Spleen (tissue), 11 donors: Measurements from ENCODE around the gene HIP1. TPM values are rescaled to one million over a fixed set of nuclear protein-coding genes. Genes with fewer than 3 reads are reported as not detected.
"Not testable (repeated sequence)": the region's sequence is repeated elsewhere in the genome, so short reads cannot be mapped to it uniquely, and the experiment has no call there.

Source experiments
- DNase-seq: peaks from one replicate; pipeline ENCODE4 v3.0.0-alpha.2; 2020
- H3K27ac ChIP-seq, 8 donors: fragments of 200-600 bp; sonication (generic) in 7 of 8; 1 replicate in 4 of 8; 2 replicates in 4 of 8; pipeline versions ENCODE4 v1.5.0 to v1.8.0; 2016 to 2021; ENCODE audit warnings: inconsistent platforms in 4 of 8, mild to moderate bottlenecking in 4 of 8, moderate library complexity in 1 of 8
- H3K27me3 ChIP-seq, 7 donors: fragments of 200-600 bp; sonication (generic) in 6 of 7; replicated peaks in 1 of 7; 1 replicate in 4 of 7; 2 replicates in 3 of 7; pipeline versions ENCODE4 v1.5.0 to v1.8.0; 2016 to 2021; ENCODE audit warnings: inconsistent platforms in 3 of 7, mild to moderate bottlenecking in 1 of 7
- H3K36me3 ChIP-seq, 6 donors: fragments of 200-600 bp; sonication (generic) in 5 of 6; 1 replicate in 4 of 6; 2 replicates in 2 of 6; pipeline versions ENCODE4 v1.5.0 to v1.8.0; 2016 to 2021; ENCODE audit warnings: inconsistent platforms in 2 of 6
- H3K4me1 ChIP-seq, 6 donors: fragments of 200-600 bp; sonication (generic) in 5 of 6; 1 replicate in 3 of 6; 2 replicates in 3 of 6; pipeline versions ENCODE4 v1.5.0 to v1.8.0; 2016 to 2021; ENCODE audit warnings: inconsistent platforms in 3 of 6
- H3K4me3 ChIP-seq, 8 donors: fragments of 200-600 bp; sonication (generic) in 7 of 8; 1 replicate in 4 of 8; 2 replicates in 4 of 8; pipeline versions ENCODE4 v1.5.0 to v1.8.0; 2016 to 2021; ENCODE audit warnings: inconsistent platforms in 4 of 8, mild to moderate bottlenecking in 4 of 8, moderate library complexity in 2 of 8
- H3K9me3 ChIP-seq, 8 donors: fragments of 200-600 bp; sonication (generic) in 7 of 8; 1 replicate in 4 of 8; 2 replicates in 4 of 8; pipeline versions ENCODE4 v1.5.0 to v1.8.0; 2016 to 2021; ENCODE audit warnings: inconsistent platforms in 4 of 8
- CTCF ChIP-seq, 11 experiments: fragments of 200-600 bp in 7 of 11; fragments of 450-650 bp in 4 of 11; sonication (generic) in 4 of 11; IDR thresholded peaks in 8 of 11; conservative IDR thresholded peaks in 3 of 11; 1 replicate in 7 of 11; 2 replicates in 4 of 11; pipeline versions ENCODE4 v1.4.0 to v1.8.0; 2016 to 2021; ENCODE audit warnings: antibody characterized with exemption in 11 of 11, inconsistent platforms in 4 of 11, mild to moderate bottlenecking in 1 of 11
- POLR2A ChIP-seq, 3 donors: fragments of 450-650 bp; IDR thresholded peaks; one replicate each; pipeline ENCODE4 v1.5.1; 2017; ENCODE audit warnings: antibody characterized with exemption in 3 of 3, mild to moderate bottlenecking in 1 of 3
- POLR2AphosphoS5 ChIP-seq, 3 donors: sonication (generic); formaldehyde crosslinking; IDR thresholded peaks; one replicate each; pipeline ENCODE4 v1.5.1; 2017; ENCODE audit warnings: antibody characterized with exemption in 3 of 3
- WGBS, 5 donors: extraction: QIAGEN DNeasy Blood & Tissue Kit in 3 of 5; methylation state at CpG; one replicate each; pipeline versions ENCODE4 v1.1.5 to v1.1.7; 2013 to 2018; 5-methylcytosine and 5-hydroxymethylcytosine counted together
- intact Hi-C: fragments of 100-400 bp; cut with DNase I; formaldehyde crosslinking; loops from one replicate; pipeline ENCODE4 v1.15.0; 2023; ENCODE audit warnings: low total_unique reads
- polyA plus RNA-seq, 3 donors: library from polyadenylated mRNA; stranded (reverse); fragments of 200-250 nt; gene quantifications; one replicate each; pipeline ENCODE4 v1.2.1, GENCODE V29; 2013
- total RNA-seq, 7 donors: library from RNA; depleted of rRNA in 3 of 7; stranded (reverse); fragments of >200 nt in 3 of 7; fragmentation: NEBNext Ultra II Directional in 4 of 7; extraction: Animal tissue kit (Norgen Biotek cat#: 25700) in 4 of 7; gene quantifications; one replicate each; pipeline versions ENCODE4 v1.1.0 to v1.2.1, GENCODE V29; 2016 to 2021
- donor health status: healthy with polysubstance abuse.
- donor health status: DM: no; HTN: no; CAD: no; lungs with moderate emphysema.
- donor health status: DM: no; HTN: no; CAD: no.
- donor health status: Bipolar disorder and iron deficiency.
- donor health status: healthy.
- donor health status: DM: no; HTN: no; CAD: no.
- donor health status: DM: yes; HTN: yes; CAD: no.

HIP1 gene
- total and polyA plus RNA-seq, 10 donors = 3.4 to 52.6 (median 35.1) TPM

DNA sequence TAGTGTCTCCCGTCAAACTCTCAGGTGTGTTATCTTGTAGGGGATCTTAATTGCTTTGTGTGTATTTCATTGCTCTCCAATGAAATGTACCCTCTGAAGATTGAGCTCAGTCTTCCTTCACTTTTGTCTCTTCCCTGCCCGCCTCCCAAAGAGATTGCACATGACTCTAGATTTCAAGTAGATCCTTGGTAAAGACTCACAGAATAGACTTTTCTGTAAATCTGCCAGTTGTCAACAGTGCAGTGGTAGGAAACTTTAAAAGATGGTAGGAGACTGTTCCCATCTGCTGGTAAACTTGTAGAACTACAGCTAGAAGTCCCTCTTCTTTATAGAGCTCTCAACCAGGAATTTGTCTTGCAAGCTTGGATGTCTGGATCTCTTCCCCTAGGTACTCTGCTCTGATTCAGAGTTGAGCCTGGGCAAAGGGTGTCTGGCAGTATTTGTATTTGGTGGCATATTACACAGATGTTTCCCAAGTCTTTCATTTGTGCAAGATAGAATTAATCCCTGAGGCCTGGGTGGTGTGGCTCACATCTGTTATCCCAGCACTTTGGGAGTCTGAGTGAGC, 23.7 kb upstream of the HIP1 start:
- peaks cover 0 to 10% (median 5%) of the 10 kb centered on the region in 6 donors for H3K4me1 ChIP-seq
- no peak for DNase-seq
- H3K27me3 ChIP-seq = no peaks in the 10 kb centered on the region
- H3K9me3 ChIP-seq = no peaks in the 10 kb centered on the region
- TF ChIP-seq CTCF (IDR thresholded peaks at IDR 0.05 in 8 of 11, conservative IDR thresholded peaks at IDR 0.05 in 3 of 11) (peak; percentile 53 to 78 (median 72)), POLR2AphosphoS5 (IDR thresholded peaks at IDR 0.05) (no peak)
- intact Hi-C loops = no loop called here
- no peaks in the 10 kb centered on the region for H3K36me3 ChIP-seq
- no peak overlapping the region for H3K27ac ChIP-seq
- 11 to 27% (median 22%) methylated on average over 2 of the region's 2 CpGs for WGBS, 5 donors
- H3K4me3 ChIP-seq = no peak overlapping the region

DNA sequence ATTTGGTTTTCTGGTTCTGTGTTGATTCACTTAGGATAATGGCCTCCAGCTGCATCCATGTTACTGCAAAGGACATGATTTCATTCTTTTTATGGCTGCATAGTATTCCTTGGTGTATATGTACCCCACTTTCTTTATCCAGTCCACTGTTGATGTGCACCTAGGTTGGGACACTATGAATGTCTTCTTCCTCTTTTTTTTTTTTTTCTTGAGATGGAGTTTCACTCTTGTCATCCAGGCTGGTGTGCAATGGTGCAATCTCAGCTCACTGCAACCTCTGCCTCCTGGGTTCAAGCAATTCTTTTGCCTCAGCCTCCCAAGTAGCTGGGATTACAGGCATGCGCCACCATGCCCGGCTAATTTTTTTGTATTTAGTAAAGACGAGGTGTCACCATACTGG, 23.1 kb upstream of the HIP1 start:
- peaks cover 0 to 10% (median 5%) of the 10 kb centered on the region in 6 donors for H3K4me1 ChIP-seq
- H3K27ac ChIP-seq, H3K36me3 ChIP-seq, H3K4me3 ChIP-seq, DNase-seq, intact Hi-C loops, H3K9me3 ChIP-seq, H3K27me3 ChIP-seq: not testable (repeated sequence)
- 88 to 93% (median 91%) methylated on average over 3 of the region's 3 CpGs for WGBS, 5 donors

- Histone ChIP-seq H3K36me3 (no peaks in the 10 kb centered on the region), H3K4me3 (no peak overlapping the region), H3K9me3 (no peaks in the 10 kb centered on the region), H3K27me3 (no peaks in the 10 kb centered on the region), H3K4me1 (peaks cover 0 to 10% (median 5%) of the 10 kb centered on the region in 6 donors), H3K27ac (no peak overlapping the region)
- intact Hi-C loops = no loop called here
- DNase-seq = no peak
- TF ChIP-seq POLR2A (IDR thresholded peaks at IDR 0.05) (no peak), CTCF (IDR thresholded peaks at IDR 0.05 in 8 of 11, conservative IDR thresholded peaks at IDR 0.05 in 3 of 11) (no peak), POLR2AphosphoS5 (IDR thresholded peaks at IDR 0.05) (no peak)
- WGBS, 5 donors = 39 to 94% (median 91%) methylated on average over 2 of the region's 2 CpGs
Observed at GRCh38 chr7:75758491-75758890, 19.8 kb upstream of the HIP1 start.

DNA sequence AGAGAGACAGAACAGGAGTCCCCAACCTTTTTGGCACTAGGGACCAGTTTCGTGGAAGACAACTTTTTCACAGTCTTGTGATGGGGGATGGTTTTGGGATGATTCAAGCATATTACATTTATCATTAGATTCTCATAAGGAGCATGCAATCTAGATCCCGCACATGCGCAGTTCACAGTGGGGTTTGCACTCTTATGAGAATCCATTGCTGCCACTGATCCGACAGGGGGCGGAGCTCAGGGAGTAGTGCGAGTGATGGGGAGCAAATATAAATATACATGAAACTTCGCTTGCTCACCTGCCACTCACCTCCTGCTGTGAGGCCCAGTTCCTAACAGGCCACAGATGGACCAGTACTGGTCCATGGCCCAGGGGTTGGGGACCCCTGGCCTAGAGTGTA, 19.1 kb upstream of the HIP1 start:
- no peaks in the 10 kb centered on the region for H3K36me3 ChIP-seq
- WGBS, 5 donors = 90 to 98% (median 94%) methylated on average over 7 of the region's 7 CpGs
- TF ChIP-seq CTCF (IDR thresholded peaks at IDR 0.05 in 8 of 11, conservative IDR thresholded peaks at IDR 0.05 in 3 of 11) (no peak), POLR2AphosphoS5 (IDR thresholded peaks at IDR 0.05) (no peak), POLR2A (IDR thresholded peaks at IDR 0.05) (no peak)
- intact Hi-C loops = no loop called here
- DNase-seq = no peak
- peaks cover 0 to 10% (median 5%) of the 10 kb centered on the region in 6 donors for H3K4me1 ChIP-seq
- no peak overlapping the region for H3K27ac ChIP-seq
- H3K9me3 ChIP-seq = no peaks in the 10 kb centered on the region
- H3K4me3 ChIP-seq = no peak overlapping the region
- no peaks in the 10 kb centered on the region for H3K27me3 ChIP-seq
